ENCODE results near the gene TTC3.

- TF ChIP-seq CTCF (IDR thresholded peaks at IDR 0.05) = no peak
- TF ChIP-seq ZFX (IDR thresholded peaks at IDR 0.05; ENCODE audit: borderline replicate concordance) = no peak
Observed at GRCh38 chr21:37139902-37140301, 66.8 kb downstream of the TTC3 start.
